ENCODE results near the gene DLGAP1. TPM values are rescaled to one million over a fixed set of nuclear protein-coding genes. Genes with fewer than 3 reads are reported as not detected.

Gene DLGAP1
- total RNA-seq, 1 donor from 2014 or later = 7.2 TPM

DNA sequence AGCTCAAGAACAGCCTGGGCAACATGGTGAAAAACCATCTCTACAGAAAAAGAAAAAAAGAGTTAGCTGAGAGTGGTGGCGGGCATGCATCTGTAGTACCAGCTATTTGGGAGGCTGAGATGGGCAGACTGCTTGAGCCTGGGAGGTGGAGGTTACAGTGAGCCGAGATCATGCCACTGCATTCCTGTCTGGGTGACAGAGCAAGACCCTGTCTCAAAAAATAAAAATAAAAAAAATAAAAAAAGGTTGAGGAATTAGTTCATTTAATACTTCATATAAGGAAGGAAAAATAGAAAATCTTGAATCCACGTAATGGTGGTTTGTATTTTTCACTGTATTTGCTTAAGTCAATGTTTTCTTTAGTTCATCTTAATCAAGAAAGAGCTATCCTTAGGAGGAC is 763.4 kb downstream of the DLGAP1 start:
- DNase-seq (ENCODE audit: low read depth) = no peak

DNA sequence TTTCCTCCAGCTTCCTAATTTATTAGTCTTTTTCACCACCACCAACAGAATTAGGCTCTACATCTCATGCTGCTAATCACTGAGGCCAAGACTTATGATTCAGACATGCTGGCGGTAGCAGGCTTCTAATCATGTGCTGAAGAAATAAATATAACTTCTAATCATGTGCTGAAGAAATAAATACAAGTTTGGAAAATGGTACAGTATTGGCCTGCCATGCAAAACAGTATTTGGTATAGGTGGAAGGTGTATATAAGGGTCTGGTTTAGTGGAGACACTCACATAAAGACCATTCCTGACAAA is 764.4 kb downstream of the DLGAP1 start:
- DNase-seq (ENCODE audit: low read depth) = no peak

DNA sequence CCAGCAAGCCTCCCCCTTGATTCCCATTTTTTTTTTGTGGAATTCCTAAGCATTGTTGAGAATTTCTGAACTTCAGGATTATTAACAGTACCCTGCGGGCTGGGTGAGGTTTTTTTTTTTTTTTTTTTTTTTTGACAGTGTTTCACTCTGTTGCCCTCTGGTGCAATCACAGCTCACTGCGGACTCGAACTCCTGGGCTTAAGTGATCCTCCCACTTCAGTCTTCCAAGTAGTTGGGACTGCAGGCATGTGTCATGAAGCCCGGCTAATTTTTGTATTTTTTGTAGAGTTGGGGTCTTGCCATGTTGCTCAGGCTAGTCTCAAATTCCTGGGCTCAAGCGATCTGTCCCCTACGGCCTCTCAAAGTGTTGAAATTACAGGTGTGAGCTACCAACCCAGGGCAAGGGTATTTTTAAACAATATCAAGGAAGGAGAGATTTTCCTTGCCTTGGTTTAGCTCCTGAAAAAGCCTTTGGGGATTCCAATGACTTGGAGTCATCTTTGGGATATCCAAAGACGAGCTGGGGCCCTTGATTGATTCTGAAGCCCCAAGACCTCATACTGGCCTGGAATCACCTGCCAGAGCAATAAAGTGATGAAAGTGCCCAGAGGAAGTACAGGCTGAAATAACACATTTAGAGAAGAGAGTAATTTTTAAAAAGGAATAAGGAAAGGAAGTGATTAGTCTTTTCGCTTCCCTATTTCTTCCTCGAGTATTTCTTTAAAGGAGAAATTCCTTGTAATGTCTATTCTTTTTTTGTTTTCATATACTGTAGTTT is 764.9 kb downstream of the DLGAP1 start:
- DNase-seq (ENCODE audit: low read depth) = peak; percentile 64

DNA sequence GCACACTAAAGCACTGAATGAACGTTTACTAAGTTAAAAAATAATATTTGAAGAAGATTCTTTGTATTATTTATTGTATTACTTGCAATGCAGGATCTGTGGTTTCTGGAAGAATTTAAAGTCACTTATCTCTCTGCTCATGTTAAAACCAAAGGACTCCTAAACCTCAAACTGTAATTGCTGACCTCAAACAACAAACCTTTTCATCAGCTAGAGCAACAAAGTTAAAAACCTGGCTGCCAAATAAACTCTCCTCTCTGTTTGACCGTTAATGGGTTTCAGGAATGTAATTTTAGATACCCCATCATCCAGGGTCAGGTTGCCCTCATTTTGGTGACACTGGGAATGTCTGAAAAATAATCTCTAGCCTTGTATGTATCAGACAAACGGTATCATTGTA is 766.0 kb downstream of the DLGAP1 start:
- no peak for DNase-seq (ENCODE audit: low read depth)

DNA sequence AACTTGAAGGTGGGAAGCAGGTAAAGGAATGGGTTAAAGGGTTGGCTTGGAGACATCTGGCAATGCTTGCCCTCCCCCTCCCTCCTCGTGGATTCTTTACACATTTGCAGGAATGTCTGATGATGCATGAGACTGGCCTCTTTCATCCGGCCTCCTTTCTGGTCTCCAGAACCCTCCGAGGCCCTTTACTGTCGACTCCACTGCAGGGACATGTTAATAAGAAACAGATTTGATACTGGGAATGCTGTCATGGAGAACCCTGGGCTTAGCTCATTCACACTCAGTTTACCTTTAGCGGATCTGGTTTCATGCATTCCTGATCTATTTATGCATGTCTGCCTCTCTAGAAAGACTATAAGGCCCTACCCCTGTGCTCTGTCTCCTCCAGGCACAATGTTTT is 766.4 kb downstream of the DLGAP1 start:
- DNase-seq (ENCODE audit: low read depth) = peak; percentile 96

DNA sequence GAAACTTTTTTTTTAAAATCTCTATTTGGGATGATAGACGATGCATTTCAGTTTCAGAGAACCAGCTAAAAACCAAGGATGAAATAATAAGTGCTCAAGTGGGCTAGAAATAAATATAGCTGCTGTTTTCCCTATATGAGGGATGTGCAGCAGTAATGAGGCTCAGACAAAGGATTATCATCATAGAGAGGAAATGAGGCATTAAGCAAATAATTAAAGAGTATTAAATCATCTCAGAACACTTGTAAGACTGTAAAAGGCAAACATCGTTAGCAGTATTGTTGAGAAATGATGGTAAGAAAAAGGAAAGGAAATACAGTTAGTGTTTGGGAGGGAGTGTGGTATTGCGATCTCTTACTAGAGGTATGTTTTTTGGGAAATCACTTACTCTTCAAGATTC is 771.6 kb downstream of the DLGAP1 start:
- DNase-seq (ENCODE audit: low read depth) = no peak

DNA sequence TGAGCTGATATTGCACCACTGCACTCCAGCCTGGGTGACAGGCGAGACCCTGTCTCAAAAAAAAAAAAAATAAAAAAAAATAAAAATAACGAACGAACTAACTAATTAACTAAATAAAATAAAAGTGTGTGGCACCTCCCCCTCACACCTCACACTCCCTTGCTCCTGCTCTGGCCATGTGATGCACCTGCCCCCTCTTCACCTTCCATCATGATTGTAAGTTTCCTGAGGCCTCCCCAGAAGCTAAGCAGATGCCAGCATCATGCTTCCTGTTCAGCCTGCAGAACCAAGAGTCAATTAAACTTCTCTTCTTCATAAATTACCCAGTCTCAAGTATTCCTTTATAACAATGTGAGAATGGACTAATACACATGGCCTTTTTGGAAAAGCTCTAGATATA is 773.0 kb downstream of the DLGAP1 start:
- no peak for DNase-seq (ENCODE audit: low read depth)

DNA sequence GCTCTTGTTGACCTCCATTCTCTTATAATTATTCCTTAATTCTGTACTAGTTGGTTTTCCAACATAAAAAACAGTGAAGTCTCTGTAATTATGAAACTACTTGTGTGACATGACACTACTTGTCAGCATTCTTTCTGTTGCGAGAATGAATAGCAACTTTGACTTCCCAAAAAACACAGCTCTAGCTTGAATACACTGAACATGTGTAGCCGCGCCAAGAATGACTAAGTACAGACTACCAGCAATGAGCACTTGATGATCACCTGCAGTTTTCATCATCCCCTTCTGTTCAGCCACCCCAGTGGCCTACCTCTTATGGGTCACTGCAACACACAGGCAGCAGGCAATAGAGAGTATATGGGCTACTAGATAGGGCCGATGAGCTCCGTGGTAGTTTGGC is 775.9 kb downstream of the DLGAP1 start:
- no peak for DNase-seq (ENCODE audit: low read depth)

DNA sequence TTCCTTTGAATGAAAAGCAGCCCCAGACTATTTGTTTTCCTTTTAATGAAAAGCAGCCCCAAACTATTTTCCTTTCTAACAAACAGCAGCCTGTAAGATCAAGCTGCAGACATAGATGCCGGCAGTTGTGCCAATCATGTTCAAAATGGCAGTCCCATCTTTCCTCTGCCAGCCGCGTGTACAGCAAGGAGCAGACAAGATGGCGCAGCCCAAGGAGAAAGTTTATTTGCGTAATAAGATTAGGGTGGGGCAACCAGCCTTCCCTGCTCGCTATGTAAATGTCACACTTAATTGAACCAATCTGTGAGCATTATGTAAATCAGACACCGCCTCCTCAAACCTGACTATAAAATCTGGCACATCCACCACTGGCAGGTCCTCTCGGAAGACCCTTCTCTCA is 779.1 kb downstream of the DLGAP1 start:
- DNase-seq (ENCODE audit: low read depth) = no peak

DNA sequence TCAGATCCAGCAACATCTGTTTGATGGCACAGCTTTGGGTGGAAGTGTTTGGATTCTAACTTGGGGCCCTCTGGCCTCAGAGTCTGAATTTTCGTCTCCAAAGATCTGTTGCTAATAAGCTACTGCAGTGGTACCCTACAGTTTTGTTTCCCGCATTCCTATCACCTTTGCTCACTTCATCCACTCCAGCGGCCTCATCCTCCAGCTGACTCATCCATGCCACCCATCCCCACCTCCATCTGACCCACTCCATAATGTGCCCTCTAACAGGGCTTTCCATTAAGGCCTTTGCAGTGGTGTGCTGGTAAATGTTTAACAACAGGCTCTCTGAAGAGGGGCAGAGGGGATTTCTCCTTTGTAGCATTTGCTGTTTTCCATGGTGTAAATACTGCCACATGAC is 779.7 kb downstream of the DLGAP1 start:
- peak; percentile 90 for DNase-seq (ENCODE audit: low read depth)

DNA sequence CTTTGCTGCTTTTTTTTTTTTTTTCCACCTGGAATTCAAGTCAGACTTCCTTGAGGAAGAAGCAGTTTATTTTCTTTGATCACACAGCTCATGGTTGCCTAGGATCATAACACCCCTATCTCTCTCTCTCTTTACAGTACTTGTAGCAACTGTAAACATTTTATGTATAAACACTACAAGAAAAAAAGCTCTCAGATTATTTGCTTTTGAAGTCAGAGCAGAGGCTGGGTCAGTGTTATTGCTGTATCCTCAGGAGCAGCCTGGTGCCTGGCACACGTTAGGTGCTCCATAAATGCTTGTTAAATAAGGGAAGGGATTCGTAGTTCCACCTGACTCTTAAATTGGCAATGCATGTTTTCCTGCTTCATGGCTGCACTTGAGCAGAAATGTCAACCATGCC is 783.9 kb downstream of the DLGAP1 start:
- peak; percentile 30 for DNase-seq (ENCODE audit: low read depth)

DNA sequence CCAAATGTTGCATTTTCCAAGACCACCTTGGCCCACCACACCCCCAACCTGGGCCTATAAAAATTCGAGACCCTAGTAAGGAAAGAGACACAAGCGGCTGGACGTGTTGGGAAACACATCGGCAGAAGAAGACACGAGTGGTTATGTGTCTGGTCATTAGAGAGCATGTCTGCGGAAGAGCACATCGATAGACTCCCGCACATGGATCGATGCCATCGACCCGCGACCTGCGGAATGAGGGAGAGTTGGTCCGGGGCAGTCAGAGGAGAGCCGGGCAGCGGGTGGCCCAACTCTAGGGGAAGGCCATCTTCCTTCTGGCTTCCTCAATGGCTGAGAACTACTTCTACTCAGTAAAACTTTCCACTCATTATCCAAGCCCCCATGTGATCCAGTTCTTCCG is 785.7 kb downstream of the DLGAP1 start:
- DNase-seq (ENCODE audit: low read depth) = no peak

DNA sequence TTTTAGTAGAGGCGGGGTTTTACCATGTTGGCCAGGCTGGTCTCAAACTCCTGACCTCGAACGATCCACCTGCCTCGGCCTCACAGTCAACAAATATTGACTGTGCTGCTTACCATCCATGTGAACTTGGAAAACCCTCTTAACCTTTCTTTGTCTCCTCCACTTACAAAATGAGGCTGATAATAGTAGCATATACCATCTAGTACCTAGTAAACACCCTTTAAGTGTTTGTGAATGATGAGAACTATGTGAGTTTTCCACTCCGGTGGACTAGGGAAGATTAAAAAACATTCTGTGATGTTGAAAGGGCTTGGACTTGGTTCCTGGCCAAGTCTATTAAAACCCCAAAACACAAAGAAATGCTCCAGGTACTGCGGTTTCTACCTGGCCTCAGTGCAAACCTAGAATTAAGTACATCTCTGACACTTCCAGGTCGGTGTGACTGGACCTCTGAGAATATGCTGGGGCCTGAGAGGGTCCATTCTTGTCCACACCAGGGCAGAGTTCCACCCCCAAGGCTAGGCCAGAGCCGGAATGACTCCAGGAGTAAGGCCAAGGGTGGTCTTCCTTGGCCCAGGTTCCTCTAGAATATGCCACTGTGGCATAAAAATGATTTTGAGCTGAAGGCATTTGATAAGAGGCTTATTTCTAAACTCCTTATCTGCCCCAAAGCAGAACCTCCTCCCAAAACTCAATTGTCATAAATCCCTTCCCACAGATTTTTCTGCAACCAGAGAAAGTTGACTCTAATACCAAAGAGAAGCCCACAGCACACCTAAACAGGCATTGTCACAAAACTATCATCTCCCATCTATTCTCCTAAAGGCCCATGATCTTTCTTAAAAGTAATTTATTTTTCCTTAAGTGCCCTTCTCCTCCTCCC is 787.6 kb downstream of the DLGAP1 start:
- DNase-seq (ENCODE audit: low read depth) = no peak

DNA sequence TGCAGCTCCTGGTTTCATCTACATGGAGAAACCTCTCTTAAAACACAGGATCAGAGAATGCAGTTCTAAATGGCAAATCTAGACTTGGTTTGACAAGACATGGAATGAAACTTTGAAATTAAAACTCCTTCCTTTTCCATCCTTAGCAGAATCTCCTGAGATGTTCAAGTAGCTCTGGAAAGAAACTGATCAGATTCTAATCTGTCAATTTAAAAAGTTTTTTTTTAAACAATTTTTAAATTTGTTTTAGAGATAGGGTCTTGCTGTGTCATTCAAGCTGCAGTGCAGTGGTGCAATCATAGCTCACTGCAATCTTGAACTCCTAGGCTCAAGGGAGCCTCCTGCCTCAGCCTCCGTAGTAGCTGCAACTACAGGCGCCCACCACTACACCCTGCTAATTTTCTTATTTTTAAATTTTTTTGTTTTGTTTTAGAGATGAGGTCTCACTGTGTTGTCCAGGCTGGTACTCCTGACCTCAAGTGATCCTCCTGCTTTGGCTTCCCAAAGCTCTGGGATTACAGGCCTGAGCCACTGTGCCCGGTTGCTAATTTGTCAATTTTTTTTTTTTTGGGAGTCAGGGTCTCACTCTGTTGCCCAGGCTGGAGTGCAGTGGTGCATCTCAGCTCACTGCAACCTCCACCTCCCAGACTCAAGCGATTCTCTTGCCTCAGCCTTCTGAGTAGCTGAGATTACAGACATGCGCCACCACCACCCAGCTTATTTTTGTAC is 788.4 kb downstream of the DLGAP1 start:
- DNase-seq (ENCODE audit: low read depth) = no peak

DNA sequence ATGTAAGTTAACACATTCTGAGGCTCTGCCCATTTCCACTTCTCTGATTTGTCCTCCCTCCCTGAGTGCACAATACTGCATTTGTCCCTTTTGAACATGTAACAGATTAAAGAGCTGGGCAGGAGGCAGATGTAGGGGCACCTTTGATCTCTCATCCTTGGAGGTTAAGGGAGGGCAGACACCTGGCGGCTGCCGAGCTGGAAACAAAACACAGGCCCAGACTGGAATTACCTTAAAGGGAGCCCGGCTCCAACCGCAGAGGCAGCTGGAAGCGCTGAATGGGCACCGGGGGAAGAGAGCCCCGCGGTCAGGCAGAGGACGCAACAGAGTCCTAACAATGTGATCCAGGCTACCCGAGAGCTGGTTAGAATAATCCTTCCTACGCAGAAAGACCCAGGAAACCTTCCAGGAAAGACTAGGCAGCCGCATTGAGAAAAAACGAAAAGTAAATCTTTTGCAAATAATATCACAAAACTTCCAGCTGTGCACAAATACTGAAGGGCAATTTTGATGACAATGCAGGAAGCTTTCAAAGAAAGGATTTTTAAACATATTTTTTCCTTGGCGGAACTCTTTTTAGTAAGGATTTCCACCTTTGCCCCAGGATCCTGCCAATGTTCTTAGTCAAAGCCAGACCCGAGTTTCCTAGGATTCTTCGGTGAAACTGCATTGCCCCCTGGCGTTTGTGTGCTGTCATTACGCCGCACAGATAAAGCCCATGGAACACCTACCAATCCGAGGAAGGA is 789.2 kb downstream of the DLGAP1 start:
- peak; percentile 78 for DNase-seq (ENCODE audit: low read depth)

DNA sequence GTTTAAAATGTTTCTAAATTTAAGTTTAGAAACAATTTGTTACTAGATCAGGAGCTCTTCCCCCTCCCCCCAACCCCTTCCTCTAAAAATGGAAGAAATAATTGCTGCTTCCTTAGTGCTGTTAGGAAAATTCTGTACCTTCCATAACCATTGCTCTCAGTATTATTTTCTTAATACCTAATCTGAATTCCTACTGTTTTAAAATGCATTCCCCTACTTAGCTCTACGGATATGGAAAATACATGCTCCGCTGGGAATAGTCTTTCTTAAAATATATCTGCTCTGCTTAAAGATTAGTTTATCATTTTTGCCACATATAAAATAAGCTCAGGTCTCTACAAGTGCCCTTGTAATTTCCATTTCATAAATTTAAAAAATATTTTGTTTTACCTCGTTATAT is 789.9 kb downstream of the DLGAP1 start:
- DNase-seq (ENCODE audit: low read depth) = no peak

DNA sequence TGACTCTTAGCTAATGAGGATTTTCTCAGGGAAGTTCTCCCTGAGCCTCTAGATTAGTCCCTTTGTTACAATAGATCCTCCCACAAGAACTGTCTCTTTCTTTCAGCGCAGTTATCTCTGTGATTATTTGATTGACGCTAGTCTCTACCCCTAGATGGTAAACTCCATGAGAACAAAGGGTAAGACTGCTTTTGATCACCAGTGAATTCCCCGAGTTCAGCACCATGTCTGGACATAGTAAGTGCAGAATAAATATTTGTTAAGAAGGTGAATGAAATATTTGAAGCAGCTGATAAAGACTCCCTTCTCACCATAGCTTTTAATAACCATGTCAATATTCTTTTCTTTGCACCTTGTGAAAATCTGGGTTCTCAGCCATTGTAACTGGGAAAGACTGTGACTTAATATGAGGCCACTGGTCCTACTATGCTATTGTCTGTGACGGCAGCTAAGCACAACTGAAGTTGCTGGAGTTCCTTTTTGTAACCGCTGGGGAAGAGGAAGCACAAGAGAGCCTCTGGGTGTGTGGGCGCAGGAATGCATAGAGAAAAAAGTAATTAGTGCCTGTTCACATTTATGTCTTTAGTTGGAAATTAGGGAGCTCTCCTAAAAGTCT is 790.4 kb downstream of the DLGAP1 start:
- DNase-seq (ENCODE audit: low read depth) = peak; percentile 46

DNA sequence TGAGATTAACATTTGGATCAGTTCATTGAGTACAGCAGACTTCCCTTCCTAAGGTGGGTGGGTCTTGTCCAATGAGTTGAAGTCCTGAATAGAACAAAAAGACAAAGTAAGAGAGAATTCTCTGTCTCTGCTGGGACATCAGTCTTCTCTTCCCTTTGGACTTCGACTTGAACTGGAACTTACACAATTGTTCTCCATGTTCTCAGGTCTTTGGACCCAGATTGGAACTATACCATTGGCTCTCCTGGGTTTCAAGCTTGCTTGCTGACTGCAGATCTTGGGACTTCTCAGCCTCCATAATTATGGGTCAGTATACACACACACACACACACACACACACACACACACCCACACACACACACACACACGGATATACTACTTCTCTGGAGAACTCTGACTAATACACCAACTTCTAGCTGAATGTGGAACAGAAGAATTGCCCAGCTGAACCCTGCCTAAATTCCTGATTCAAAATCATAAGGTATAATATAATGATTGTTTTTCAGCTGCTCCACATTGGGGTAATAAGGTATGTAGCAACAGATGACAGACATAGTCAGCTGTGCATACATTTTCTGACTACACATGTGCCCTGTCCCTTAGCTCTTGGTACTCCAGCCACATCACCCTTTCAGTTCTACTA is 791.1 kb downstream of the DLGAP1 start:
- DNase-seq (ENCODE audit: low read depth) = no peak

DNA sequence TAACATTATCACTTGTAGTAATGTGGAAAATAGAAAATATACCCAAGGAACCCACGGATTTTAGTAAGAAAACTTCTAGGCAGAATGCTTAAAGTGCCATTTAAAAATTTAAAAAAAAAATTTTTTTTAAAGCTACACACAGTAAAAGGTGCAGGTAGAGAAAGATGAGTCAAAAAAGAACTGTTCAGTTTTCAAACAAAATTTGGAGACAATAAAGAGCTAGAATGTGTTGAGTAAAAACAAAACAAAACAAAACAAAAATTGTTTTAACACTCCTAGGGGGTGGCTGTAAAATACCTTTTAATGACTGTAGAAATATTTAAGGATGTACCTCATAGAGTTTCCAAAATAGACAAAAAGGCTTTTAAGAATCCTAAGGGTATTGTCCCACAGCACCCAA is 793.1 kb downstream of the DLGAP1 start:
- DNase-seq (ENCODE audit: low read depth) = no peak

DNA sequence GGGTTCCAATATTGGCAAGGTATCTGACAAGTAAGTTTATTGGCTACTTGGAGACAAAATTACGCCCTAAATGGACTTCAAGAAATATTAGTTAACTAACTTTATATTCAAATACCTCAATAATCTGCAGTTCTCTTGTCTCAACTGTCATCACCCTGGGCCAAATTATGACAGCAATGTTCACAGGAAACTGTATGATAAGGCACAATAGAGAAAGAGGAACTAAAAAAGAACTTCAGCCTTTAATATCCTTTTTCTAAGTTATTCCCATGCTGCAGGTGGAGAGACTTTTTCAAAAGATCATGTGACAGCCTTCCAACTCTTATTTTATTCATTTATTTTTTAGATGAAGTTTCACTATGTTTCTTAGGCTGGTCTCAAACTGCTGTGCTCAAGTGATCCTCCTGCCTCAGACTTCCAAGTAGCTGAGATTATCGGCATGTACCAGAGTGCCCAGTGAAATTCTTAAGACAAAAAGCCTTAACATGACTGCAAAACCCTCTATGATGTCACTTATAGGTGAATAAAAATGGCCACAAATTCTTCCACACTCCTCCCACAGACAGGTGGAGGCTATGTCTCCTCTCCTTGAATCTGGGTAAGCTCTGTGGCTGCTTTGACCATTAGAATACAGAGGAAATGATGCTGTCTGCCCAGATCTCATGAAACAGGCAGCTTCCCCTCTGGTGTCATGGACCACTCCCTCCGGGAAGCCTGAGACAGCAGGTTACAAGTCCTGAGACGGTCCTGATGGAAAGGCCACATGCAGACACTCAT is 794.2 kb downstream of the DLGAP1 start:
- no peak for DNase-seq (ENCODE audit: low read depth)

All from renal cortical epithelial cell (primary cell).